ENCODE measurements around the gene SRRT. TPM values are rescaled to one million over a fixed set of nuclear protein-coding genes. Genes with fewer than 3 reads are reported as not detected.

SRRT gene
- total and polyA plus RNA-seq, 2 of the 4 experiments (the other 2 are of a cell fraction): 41.4 to 93.5 TPM

DNA sequence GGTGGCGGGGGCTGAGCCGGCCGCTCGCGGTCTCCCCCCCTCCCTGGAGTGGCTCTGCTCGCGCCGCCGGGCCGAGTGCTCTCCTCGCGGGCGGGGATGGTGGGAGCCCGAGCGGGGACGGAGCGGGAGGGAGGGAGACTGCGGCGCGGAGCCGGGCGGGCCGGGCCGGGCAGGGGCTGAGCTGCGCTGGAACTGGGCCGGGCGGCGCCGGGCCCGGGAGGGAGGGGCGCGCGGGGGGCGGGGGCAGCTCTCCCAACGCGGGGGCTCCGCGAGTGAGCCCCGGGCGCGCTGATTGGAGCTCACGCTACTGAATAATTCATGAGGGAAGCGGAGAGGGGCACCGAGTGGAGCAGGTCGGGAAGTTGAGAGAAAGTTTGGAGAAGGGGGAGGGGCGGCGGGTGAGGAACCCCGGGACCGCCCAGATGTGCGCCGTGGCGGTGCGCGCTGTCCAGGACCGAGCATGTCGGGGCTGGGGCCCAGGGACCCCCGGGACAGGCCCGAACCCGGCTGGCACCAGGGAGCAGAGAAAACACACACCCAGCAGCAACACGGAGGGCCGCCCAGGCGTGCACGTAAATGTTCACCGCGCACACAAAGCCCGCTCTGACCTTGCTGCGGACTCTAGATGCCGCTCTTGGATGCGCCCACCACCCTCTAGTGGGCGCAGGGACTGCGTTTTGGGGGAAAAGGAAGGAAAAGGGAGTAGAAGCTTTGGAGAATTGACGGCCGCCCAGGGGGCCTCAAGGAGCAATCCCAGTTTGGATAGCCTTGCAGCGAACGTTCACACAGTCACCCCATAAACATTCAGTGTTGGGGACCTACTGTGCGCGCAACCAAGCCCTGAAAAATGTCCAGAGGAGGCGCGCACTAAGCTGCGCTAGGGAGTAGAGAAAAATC is 47.3 kb upstream of the SRRT start, which contains the start of gene EPHB4:
Gene EPHB4, minus strand, starts transcription at position 194 of the 897 bp plus-strand sequence. CDS start 493 bp downstream, outside the sequence.
- dilution Hi-C loops (cut with HindIII; ENCODE audit: low sequenced_read_pairs, unreplicated experiment) (no loop called here), intact Hi-C loops (cut with micrococcal nuclease) (loop anchor here (1.0 kb wide), 1 partner anchor 122 kb away; no protein-coding TSS in a partner anchor), in situ Hi-C loops (cut with MboI; ENCODE audit: low sequenced_read_pairs) (loop anchor here (10.0 kb wide), 1 partner anchor 123 kb away; the partner anchor contains the start of gene POP7)
- ChIA-PET POLR2A (ENCODE audit: unreplicated experiment) (interaction anchor here (0.6 to 0.7 kb wide), 6 partner anchors 8 to 679 kb away, joined by 3 to 7 read pairs (median 3); partner anchors contain the start of genes GPC2 and SLC12A9), CTCF (interaction anchor here (0.5 to 2.0 kb wide), 9 partner anchors 20 to 286 kb away, joined by 3 to 6 read pairs (median 3); no protein-coding TSS in a partner anchor)
- H3K9me3 ChIP-seq (ENCODE audit: control insufficient read depth, insufficient read depth, low read length): no peaks in the 10 kb centered on the region
- H4K20me1 ChIP-seq (ENCODE audit: insufficient read depth, low read length): peaks cover 30% of the 10 kb centered on the region
- peaks cover 14% of the 10 kb centered on the region; the same call in 1 of the 2 replicates for H3K36me3 ChIP-seq (ENCODE audit: control insufficient read depth, insufficient read depth, low read length)
- peak within 1 kb of the TSS; percentile 83 for H3K4me3 ChIP-seq (ENCODE audit: insufficient read depth, low read depth, low read length)
- peak within 1 kb of the TSS; percentile 30; the same call in 1 of the 2 replicates for H3K18ac ChIP-seq (ENCODE audit: low read depth, low read length)
- peak within 1 kb of the TSS; percentile 70; the same call in 1 of the 2 replicates for H2AK5ac ChIP-seq (ENCODE audit: low read depth, low read length)
- peak within 1 kb of the TSS; percentile 70 for H2BK5ac ChIP-seq (ENCODE audit: low read depth, low read length, poor library complexity, severe bottlenecking)
- peak within 1 kb of the TSS; percentile 62 for H3K56ac ChIP-seq (ENCODE audit: extremely low read depth, insufficient read depth, low read length)
- peak within 1 kb of the TSS; percentile 64 for H4K91ac ChIP-seq (ENCODE audit: insufficient read depth, low read depth, low read length)
- H2AK9ac ChIP-seq (replicated peaks; ENCODE audit: low read depth, low read length, poor library complexity): peak within 1 kb of the TSS; percentile 98
- no peaks in the 10 kb centered on the region for H3K27me3 ChIP-seq (ENCODE audit: control insufficient read depth, insufficient read depth, low read length)
- H2BK15ac ChIP-seq (ENCODE audit: low read depth, low read length): no peak within 1 kb of the TSS
- H3K4ac ChIP-seq (ENCODE audit: low read depth, low read length): peak within 1 kb of the TSS; percentile 96
- H4K8ac ChIP-seq (ENCODE audit: low read depth in 2 of 2, low read length in 2 of 2): peak within 1 kb of the TSS; percentile 68 to 91
- ATAC-seq (ENCODE audit: low read depth) (peak; percentile 91), DNase-seq (peak; percentile 86)
- peak within 1 kb of the TSS; percentile 90 for H3K14ac ChIP-seq (replicated peaks; ENCODE audit: low read depth, low read length)
- H2AFZ ChIP-seq (replicated peaks; ENCODE audit: low read length, poor library complexity): peak within 1 kb of the TSS; percentile 99
- peak within 1 kb of the TSS; percentile 99 for H3K23ac ChIP-seq (ENCODE audit: low read depth, low read length)
- peak within 1 kb of the TSS; percentile 72 for H3K9ac ChIP-seq (ENCODE audit: low read depth, low read length)
- BruUV-seq (replicated peaks): no TSS peak
- no peaks in the 10 kb centered on the region for H3K9me1 ChIP-seq (ENCODE audit: insufficient read depth, low read length)
- peak within 1 kb of the TSS; percentile 87 for H3K27ac ChIP-seq (ENCODE audit: insufficient read depth, low read length)
- no peak within 1 kb of the TSS for H2BK20ac ChIP-seq (ENCODE audit: low read depth, low read length)
- H2BK120ac ChIP-seq (ENCODE audit: low read depth, low read length): peak within 1 kb of the TSS; percentile 78
- H3K4me2 ChIP-seq (ENCODE audit: low read depth, low read length): peak within 1 kb of the TSS; percentile 97
- peak within 1 kb of the TSS; percentile 76 for H4K5ac ChIP-seq (ENCODE audit: low read depth, low read length)
- peaks cover 9% of the 10 kb centered on the region for H3K4me1 ChIP-seq (ENCODE audit: control insufficient read depth, insufficient read depth, low read length)
- peaks cover 7 to 45% of the 10 kb centered on the region in 2 experiments; a peak in 3 of 4 replicates for H3K79me1 ChIP-seq (ENCODE audit: low read depth in 1 of 2, low read length in 2 of 2)
- TF ChIP-seq MAZ (IDR thresholded peaks at IDR 0.05; ENCODE audit: borderline replicate concordance, low read depth, low read length): peak; percentile 82; the same call in 1 of the 2 replicates
- TF ChIP-seq, protein P1, sequence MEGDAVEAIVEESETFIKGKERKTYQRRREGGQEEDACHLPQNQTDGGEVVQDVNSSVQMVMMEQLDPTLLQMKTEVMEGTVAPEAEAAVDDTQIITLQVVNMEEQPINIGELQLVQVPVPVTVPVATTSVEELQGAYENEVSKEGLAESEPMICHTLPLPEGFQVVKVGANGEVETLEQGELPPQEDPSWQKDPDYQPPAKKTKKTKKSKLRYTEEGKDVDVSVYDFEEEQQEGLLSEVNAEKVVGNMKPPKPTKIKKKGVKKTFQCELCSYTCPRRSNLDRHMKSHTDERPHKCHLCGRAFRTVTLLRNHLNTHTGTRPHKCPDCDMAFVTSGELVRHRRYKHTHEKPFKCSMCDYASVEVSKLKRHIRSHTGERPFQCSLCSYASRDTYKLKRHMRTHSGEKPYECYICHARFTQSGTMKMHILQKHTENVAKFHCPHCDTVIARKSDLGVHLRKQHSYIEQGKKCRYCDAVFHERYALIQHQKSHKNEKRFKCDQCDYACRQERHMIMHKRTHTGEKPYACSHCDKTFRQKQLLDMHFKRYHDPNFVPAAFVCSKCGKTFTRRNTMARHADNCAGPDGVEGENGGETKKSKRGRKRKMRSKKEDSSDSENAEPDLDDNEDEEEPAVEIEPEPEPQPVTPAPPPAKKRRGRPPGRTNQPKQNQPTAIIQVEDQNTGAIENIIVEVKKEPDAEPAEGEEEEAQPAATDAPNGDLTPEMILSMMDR (conservative IDR thresholded peaks at IDR 0.05; ENCODE audit: low read depth, low read length): peak; percentile 52
- peak; percentile 35 for TF ChIP-seq RAD21 (IDR thresholded peaks at IDR 0.05; ENCODE audit: low read length)
- no peak for TF ChIP-seq BHLHE40 (IDR thresholded peaks at IDR 0.05; ENCODE audit: low read depth, low read length)
- TF ChIP-seq MXI1 (IDR thresholded peaks at IDR 0.05; ENCODE audit: borderline replicate concordance, low read depth, low read length): peak; percentile 41; the same call in 1 of the 2 replicates
- TF ChIP-seq, protein P2, sequence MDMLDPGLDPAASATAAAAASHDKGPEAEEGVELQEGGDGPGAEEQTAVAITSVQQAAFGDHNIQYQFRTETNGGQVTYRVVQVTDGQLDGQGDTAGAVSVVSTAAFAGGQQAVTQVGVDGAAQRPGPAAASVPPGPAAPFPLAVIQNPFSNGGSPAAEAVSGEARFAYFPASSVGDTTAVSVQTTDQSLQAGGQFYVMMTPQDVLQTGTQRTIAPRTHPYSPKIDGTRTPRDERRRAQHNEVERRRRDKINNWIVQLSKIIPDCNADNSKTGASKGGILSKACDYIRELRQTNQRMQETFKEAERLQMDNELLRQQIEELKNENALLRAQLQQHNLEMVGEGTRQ (IDR thresholded peaks at IDR 0.05; ENCODE audit: low read depth, low read length): no peak
- TF ChIP-seq SMC3 (IDR thresholded peaks at IDR 0.05; ENCODE audit: low read depth, low read length): 0 out of 2 replicates have a peak, but pooled peaks have one; percentile 21
- TF ChIP-seq CHD1 (IDR thresholded peaks at IDR 0.05; ENCODE audit: low read depth, low read length): no peak
- TF ChIP-seq POLR2A (IDR thresholded peaks at IDR 0.05; ENCODE audit: low read depth, low read length): no peak
- no peak for TF ChIP-seq NFE2L2 (IDR thresholded peaks at IDR 0.05; ENCODE audit: low read depth, low read length)
- 0% methylated on average over 22 of the region's 80 CpGs; no CpG with 5 or more reads in 1 of the 2 experiments for WGBS, 2 experiments (ENCODE audit: extremely low coverage in 2 of 2, insufficient read length in 1 of 2)
